Measurements from ENCODE around the gene ETFB. TPM values are rescaled to one million over a fixed set of nuclear protein-coding genes. Genes with fewer than 3 reads are reported as not detected.

The ETFB gene
- polyA plus RNA-seq, 1 of the 3 experiments (the other 2 are of a cell fraction) = 169 TPM

DNA sequence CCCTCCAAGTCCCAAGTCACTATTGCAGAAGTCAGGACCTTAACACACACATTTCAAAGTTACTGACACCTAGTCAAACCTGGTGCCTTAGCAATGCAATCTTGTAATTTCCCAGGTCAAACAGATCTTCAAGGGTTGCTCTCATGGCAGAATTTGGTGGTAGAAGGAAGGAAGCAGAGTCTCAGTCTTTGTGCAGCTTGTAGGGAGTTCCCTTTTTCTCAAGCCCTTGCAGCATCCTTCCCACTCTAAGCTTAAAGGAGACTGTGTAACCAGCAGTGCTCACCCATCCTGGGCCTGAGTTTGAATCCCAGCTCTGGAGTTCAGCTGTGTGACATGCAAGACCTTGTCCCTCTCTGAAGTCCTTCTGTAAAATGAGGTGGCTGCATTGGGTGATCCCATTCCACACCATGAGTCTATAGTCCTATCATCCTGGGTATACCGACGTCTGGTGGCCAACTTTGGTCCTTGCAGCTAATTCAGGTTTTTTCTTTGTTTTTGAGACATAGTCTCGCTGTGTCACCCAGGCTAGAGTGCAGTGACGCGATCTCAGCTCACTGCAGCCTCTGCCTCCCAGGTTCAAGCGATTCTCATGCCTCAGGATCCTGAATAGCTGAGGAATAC, 41.4 kb upstream of the ETFB start:
- H3K4me1 ChIP-seq (ENCODE audit: control insufficient read depth in 1 of 2, insufficient read depth in 2 of 2, low read depth in 1 of 2, low read length in 1 of 2) = peaks cover 0 to 6% of the 10 kb centered on the region in 2 experiments; a peak in 2 of 4 replicates
- H3K9me3 ChIP-seq = peaks cover 4% of the 10 kb centered on the region; the same call in 1 of the 2 replicates
- no peak overlapping the region for H3K4me2 ChIP-seq
- no peak overlapping the region for H2AFZ ChIP-seq (ENCODE audit: low read depth)
- no peaks in the 10 kb centered on the region for H3K36me3 ChIP-seq (replicated peaks in 1 of 2; ENCODE audit: control insufficient read depth in 1 of 2, insufficient read depth in 2 of 2, low read length in 1 of 2)
- no peaks in the 10 kb centered on the region for H3K27me3 ChIP-seq (ENCODE audit: insufficient read depth)
- no peak overlapping the region for H3K27ac ChIP-seq (ENCODE audit: low read depth in 2 of 2, low read length in 1 of 2)
- H3F3A ChIP-seq (replicated peaks; ENCODE audit: insufficient read depth) = peaks cover 12% of the 10 kb centered on the region
- CTCF ChIA-PET = interaction anchor here (0.6 to 1.1 kb wide), 7 partner anchors 10 to 254 kb away, joined by 3 to 4 read pairs (median 3); no protein-coding TSS in a partner anchor
- TF ChIP-seq FOXM1 (IDR thresholded peaks at IDR 0.05; ENCODE audit: low read depth) (no peak), SMC3 (IDR thresholded peaks at IDR 0.05; ENCODE audit: low read depth, low read length) (peak; percentile 25; the same call in 1 of the 2 replicates), ELF1 (IDR thresholded peaks at IDR 0.05) (no peak), POLR2AphosphoS5 (IDR thresholded peaks at IDR 0.05; ENCODE audit: low read depth, low read length) (no peak), JUND (IDR thresholded peaks at IDR 0.05) (no peak), NFIC (IDR thresholded peaks at IDR 0.05; ENCODE audit: borderline replicate concordance) (no peak), RXRA (IDR thresholded peaks at IDR 0.05; ENCODE audit: borderline replicate concordance, low read depth) (no peak), EZH2phosphoT487 (IDR thresholded peaks at IDR 0.05; ENCODE audit: borderline replicate concordance, low read depth) (no peak), RCOR1 (IDR thresholded peaks at IDR 0.05; ENCODE audit: low read length) (no peak), RAD21 (IDR thresholded peaks at IDR 0.05; ENCODE audit: low read length) (peak; percentile 48), MXI1 (IDR thresholded peaks at IDR 0.05; ENCODE audit: low read depth, low read length) (no peak), GATA2 (CRISPR knock-in tag; IDR thresholded peaks at IDR 0.05) (no peak), GABPA (IDR thresholded peaks at IDR 0.05; ENCODE audit: low read depth) (no peak)
- TF ChIP-seq, protein P1, sequence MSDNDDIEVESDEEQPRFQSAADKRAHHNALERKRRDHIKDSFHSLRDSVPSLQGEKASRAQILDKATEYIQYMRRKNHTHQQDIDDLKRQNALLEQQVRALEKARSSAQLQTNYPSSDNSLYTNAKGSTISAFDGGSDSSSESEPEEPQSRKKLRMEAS (IDR thresholded peaks at IDR 0.05; ENCODE audit: low read depth) = no peak
- TF ChIP-seq, protein P2, sequence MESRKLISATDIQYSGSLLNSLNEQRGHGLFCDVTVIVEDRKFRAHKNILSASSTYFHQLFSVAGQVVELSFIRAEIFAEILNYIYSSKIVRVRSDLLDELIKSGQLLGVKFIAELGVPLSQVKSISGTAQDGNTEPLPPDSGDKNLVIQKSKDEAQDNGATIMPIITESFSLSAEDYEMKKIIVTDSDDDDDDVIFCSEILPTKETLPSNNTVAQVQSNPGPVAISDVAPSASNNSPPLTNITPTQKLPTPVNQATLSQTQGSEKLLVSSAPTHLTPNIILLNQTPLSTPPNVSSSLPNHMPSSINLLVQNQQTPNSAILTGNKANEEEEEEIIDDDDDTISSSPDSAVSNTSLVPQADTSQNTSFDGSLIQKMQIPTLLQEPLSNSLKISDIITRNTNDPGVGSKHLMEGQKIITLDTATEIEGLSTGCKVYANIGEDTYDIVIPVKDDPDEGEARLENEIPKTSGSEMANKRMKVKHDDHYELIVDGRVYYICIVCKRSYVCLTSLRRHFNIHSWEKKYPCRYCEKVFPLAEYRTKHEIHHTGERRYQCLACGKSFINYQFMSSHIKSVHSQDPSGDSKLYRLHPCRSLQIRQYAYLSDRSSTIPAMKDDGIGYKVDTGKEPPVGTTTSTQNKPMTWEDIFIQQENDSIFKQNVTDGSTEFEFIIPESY (IDR thresholded peaks at IDR 0.05; ENCODE audit: borderline replicate concordance, low read depth) = no peak
- TF ChIP-seq, protein P3, sequence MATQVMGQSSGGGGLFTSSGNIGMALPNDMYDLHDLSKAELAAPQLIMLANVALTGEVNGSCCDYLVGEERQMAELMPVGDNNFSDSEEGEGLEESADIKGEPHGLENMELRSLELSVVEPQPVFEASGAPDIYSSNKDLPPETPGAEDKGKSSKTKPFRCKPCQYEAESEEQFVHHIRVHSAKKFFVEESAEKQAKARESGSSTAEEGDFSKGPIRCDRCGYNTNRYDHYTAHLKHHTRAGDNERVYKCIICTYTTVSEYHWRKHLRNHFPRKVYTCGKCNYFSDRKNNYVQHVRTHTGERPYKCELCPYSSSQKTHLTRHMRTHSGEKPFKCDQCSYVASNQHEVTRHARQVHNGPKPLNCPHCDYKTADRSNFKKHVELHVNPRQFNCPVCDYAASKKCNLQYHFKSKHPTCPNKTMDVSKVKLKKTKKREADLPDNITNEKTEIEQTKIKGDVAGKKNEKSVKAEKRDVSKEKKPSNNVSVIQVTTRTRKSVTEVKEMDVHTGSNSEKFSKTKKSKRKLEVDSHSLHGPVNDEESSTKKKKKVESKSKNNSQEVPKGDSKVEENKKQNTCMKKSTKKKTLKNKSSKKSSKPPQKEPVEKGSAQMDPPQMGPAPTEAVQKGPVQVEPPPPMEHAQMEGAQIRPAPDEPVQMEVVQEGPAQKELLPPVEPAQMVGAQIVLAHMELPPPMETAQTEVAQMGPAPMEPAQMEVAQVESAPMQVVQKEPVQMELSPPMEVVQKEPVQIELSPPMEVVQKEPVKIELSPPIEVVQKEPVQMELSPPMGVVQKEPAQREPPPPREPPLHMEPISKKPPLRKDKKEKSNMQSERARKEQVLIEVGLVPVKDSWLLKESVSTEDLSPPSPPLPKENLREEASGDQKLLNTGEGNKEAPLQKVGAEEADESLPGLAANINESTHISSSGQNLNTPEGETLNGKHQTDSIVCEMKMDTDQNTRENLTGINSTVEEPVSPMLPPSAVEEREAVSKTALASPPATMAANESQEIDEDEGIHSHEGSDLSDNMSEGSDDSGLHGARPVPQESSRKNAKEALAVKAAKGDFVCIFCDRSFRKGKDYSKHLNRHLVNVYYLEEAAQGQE (IDR thresholded peaks at IDR 0.05; ENCODE audit: low read depth, low read length) = no peak
- TF ChIP-seq, protein P4, sequence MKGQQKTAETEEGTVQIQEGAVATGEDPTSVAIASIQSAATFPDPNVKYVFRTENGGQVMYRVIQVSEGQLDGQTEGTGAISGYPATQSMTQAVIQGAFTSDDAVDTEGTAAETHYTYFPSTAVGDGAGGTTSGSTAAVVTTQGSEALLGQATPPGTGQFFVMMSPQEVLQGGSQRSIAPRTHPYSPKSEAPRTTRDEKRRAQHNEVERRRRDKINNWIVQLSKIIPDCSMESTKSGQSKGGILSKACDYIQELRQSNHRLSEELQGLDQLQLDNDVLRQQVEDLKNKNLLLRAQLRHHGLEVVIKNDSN (IDR thresholded peaks at IDR 0.05; ENCODE audit: borderline replicate concordance, low read depth) = no peak
- H3K4me3 ChIP-seq (ENCODE audit: low read depth in 2 of 2, low read length in 1 of 2) = no peak overlapping the region
- no peaks in the 10 kb centered on the region for H4K20me1 ChIP-seq (ENCODE audit: insufficient read depth)
- POLR2A ChIA-PET = no interaction called here
- DNase-seq = no peak
- no peaks in the 10 kb centered on the region for H3K9me2 ChIP-seq
- H3K9ac ChIP-seq = no peak overlapping the region
- H3K79me2 ChIP-seq (ENCODE audit: insufficient read depth) = no peaks in the 10 kb centered on the region
- 60% methylated on average over 6 of the region's 6 CpGs for WGBS (ENCODE audit: low lambda C conversion rate)
